Measurements from ENCODE around the gene SLC6A14.
A peak's percentile ranks its signal among the peaks of the same experiment; 100 is the strongest.

Gene SLC6A14, protein sequence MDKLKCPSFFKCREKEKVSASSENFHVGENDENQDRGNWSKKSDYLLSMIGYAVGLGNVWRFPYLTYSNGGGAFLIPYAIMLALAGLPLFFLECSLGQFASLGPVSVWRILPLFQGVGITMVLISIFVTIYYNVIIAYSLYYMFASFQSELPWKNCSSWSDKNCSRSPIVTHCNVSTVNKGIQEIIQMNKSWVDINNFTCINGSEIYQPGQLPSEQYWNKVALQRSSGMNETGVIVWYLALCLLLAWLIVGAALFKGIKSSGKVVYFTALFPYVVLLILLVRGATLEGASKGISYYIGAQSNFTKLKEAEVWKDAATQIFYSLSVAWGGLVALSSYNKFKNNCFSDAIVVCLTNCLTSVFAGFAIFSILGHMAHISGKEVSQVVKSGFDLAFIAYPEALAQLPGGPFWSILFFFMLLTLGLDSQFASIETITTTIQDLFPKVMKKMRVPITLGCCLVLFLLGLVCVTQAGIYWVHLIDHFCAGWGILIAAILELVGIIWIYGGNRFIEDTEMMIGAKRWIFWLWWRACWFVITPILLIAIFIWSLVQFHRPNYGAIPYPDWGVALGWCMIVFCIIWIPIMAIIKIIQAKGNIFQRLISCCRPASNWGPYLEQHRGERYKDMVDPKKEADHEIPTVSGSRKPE

DNA sequence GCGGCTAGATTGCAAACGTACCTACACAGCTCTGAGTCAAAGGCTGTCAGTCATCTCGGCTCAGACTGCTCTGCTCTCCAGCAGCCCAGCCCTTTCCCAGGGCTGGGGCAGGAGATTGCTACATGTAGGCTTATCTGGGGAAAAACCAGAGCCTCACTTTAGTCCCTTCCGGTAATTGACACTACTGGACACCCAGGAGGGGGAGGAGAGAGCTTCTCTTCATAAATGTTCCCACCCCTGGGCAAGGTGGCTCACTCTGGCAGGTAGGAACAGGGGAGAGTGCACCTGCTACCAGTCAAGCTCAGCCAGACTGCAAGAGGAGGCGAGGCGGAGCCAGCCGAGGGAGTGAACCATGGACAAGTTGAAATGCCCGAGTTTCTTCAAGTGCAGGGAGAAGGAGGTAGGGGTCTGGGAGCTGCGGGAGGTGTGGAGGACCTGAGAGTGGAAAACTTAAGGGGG is at the start of gene SLC6A14:
SLC6A14 (plus strand) TSS at position 249 of the 459 bp plus-strand sequence; CDS start at position 353, 104 bp downstream.
- no peak for DNase-seq

DNA sequence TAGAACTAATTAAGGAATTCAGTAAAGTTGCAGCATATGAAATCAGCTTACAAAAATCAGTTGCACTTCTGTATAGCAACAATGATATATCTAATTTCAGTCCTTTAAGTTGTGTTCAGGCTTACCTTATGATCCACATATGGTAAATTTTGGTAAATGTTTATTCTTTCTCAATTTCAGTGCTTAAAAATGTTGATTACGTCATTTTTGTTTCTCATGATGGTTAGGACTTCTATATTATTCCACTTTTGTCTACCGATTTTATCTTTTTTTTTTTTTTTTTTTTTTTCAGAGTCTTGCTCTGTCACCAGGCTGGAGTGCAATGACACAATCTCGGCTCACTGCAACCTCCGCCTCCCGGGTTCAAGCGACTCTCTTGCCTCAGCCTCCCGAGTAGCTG is 40.7 kb upstream of the SLC6A14 start:
- no peak for DNase-seq

DNA sequence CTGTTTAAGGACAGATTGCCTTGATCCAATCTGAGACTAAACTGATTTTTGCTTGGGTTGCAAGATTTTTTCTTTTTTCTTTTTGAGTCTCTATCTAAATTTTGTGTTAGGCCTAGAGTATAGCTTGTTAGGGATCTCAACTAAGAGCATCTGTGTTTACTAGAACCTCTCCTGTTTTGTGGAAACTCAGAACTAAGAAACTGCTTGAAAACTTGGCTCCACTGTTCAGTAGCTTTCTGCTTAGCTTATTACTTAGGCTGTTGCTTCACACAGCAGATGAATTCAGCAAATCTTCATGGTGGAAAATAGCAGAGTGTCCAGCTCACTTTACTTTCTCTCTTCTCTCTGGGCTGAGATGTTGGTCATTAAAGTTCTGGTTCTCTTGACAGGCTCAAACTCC is 36.7 kb upstream of the SLC6A14 start:
- DNase-seq: no peak

DNA sequence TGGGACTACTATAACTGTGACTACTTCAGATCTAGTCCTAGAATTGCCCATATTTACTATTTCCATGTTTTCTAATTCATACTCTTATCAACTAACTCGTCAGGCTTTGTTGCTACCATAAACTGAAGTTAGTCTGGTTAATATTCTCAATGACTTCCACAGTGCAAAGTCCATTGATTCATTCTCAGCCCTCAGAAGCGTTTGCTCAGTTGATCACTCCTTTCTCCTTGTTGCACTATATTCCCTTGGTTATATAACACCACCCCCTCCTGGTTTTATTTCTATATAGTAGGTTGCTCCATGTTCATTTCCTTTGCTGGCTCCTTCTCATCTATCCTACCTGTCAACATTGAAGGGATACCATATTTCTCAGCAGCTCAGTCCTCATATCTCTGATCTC is 27.2 kb upstream of the SLC6A14 start:
- DNase-seq: no peak

DNA sequence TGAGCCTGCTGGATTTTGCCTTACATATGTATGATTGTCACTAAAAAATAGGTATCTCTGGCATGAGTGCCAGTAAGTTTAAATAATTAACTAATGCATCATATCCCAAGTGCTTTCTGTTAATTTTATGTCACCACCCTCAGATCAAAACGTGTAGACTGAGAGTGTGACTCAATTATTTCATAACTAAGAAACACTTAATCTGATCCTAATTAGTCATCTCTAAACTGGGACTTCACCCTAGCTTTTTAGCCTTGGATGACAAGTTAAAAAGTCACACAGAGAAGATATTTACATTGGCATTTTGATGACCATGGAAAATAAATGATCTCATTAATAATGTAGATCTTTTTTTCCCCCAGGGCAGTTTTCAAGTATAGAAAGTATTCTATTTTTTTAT is 23.1 kb upstream of the SLC6A14 start:
- no peak for DNase-seq

DNA sequence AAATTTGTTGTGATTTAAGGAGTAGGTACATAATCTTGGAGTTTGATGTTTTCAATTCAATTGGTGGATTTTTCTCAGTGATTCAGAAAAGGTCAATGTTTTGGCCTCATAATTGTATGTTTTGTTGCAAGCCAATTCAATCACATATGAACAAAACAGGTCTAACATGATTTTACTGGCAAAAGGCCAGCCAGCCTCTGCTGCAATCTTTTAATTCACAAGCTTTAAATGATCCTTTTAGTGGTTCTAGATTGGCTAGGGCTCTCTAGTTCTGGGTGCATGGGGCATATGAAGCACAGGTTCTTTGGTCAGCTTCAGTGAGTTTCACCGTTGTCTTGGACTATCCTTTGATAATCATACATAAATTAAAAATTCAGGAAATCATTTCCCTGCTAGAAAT is 19.2 kb upstream of the SLC6A14 start:
- no peak for DNase-seq

DNA sequence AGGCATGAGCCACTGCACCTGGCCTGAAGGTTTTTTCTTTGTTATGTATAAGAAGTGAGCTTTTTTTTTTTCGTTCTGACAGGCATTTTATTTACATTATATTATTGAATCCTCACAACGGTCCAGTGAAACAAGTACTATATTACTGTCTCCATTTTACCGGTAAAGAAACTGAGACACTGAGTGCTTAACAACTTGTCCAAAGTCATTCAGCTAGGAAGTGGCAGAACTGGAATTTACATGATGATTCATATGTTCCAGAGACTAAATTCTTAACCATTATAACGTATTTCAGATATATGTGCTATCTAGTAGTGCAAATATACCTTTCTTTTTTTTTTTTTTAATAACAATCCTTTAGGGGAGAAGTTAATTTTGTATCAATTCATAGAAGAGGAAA is 18.4 kb upstream of the SLC6A14 start:
- DNase-seq: no peak

DNA sequence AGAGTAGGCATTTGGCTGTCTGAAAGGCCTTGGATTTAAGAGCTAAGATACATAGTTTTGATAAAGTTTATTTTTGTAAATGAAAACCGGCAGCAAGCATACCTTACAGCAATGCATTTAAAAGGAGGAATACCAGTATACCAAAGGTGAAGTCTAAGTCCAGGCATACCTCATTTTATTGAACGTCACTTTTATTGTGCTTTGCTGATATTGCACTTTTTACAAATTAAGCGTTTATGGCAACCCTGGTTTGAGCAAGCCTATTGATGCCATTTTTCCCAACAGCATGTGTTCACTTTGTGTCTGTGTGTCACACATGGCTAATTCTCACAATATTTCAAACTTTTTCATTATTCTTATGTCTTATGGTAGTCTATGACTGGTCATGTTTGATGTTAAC is 8.4 kb upstream of the SLC6A14 start:
- DNase-seq: no peak

DNA sequence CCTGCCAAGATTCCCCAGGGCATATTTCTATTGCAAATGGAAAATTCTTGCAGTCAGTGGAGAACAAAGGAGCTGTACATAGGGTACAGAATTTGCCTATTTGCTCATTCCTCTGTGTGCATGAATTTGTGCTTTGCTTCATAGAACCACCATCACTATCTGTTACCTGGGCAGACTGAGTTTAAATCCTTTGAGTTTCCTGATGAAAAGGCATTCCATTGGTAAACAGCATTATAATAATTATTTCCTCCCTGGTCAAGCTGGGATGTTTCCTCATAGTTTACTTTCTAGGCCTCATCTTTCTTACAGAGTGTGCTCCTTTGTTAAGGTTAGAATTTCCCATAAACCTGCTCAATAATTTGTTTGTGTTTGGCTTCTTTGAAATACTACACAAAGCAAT is 809 bp upstream of the SLC6A14 start:
- DNase-seq: no peak

DNA sequence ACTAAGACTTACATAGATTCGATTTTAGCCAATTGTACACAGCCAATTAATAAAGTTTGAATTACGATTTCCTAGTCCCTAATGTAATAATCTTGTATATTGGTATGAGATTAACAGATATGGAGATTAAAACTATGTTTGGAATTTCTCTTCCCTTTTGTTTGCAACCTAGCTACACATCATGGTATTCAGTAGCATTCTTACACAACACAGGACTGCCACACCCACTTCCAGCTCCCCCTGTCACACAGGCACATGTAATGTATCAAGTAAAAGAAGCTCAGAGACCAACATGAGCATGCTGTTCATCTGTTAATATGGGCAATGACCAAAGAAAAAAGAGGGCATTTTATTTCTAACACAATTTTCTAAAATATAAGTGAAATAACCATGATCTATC is 12.8 kb downstream of the SLC6A14 start:
- DNase-seq: no peak

DNA sequence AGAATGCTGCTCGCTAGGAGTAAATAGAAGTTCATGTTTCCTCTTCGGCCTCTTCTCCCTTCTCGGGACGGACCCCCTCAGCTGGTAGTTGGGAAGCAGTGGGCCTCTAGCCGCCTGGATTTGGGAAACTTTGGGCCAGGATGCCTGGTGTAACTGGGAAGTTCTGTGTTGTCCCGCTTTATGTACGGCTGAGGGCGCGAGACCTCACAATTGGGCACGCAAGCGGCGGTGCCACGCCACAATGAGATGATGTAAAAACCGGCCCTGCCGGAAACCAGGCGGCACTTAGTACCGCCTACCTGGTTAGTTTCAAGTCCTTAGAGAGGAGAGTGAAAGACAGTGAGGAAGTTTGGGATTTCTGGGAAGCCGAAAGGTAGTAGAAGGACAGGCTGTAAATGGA is 26.4 kb downstream of the SLC6A14 start, which contains the start of gene CT83:
CT83 (minus strand) TSS at position 155 of the 400 bp plus-strand sequence; CDS start at position 35, 120 bp downstream.
- DNase-seq: no peak

DNA sequence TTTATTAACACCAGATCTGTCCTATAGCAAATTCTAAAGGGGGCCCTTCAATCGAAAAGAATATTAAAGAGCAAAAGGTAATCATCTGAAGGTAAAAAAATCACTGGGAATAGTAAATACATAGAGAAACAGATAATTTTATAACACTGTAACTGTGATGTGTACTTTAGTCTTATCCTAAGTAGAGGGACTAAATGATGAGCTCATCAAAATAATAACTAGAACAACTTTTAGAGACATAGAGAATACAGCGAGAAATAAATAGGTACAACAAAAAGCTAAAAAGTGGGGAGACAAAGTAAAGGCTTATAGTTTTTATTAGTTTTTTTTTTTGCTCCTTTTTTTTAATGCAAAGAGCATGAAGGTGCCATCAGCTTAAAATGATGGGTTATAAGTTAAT is 43.7 kb downstream of the SLC6A14 start:
- DNase-seq: no peak

DNA sequence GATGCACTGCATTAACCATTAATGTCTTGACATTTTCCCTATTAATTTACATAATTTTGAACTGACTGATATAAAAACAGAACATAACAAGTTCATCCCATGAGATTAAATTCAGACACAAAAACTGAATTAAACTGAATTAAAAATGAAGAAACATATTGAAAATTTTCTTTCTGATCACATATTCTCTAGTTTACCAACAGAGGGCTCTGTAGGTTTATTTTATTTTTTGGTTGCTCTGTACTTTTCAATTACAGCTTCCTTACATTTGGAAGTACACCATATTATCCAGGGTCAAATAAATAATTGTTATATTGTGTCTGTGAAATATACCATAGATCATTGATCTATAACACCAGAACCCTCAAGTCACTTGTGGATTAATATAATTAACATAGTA is 53.7 kb downstream of the SLC6A14 start:
- DNase-seq: peak in 1 of 2 experiments; percentile 45

DNA sequence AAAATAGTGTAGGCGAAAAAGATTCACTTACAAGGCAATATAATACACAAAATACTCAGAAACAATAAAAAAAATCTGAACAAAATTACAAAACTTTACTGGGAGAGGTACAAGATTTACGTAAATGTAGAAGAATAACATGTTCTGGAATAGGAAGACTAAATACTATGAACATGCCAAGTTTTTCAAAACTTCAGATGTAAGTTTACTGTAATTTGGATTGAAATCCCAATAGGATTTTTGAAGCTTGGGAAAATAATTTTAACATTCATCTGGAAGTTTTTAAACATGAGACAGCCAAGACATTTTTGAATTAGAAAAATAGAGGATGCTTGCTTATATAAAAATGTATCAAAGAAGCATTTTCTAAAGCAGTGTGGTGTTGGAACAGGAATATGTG is 56.9 kb downstream of the SLC6A14 start:
- no peak for DNase-seq

DNA sequence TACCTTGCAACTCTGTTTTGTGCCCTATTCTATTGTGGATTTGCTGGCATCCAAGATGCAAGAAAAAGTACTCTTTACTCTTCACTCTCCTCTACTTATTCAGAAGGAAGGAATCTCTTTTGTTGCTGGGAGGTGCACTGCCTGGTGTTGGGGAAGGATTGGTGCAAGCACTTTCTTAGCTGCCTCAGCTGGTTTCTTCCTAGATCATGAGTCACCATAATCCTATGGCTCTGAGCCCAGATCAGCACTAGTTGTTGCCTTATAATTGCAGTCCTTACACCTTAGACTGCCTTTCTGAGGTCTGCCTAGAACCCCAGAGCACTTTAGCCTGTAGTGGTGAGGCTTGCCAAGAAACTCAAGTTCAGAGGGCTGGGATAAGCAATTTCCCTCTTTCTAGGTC is 63.4 kb downstream of the SLC6A14 start:
- DNase-seq: no peak

Data from Kasumi-1 (cell line).